GM19035 (cell line): Measurements from ENCODE around the gene CD248.
"Not testable (repeated sequence)": the region's sequence is repeated elsewhere in the genome, so short reads cannot be mapped to it uniquely, and the experiment has no call there.

Source experiments
- ATAC-seq: cut with Tn5 transposase; IDR thresholded peaks from one replicate; pipeline ENCODE4 v1.9.1; 2021; ENCODE audit not compliant: unreplicated experiment

The CD248 gene

DNA sequence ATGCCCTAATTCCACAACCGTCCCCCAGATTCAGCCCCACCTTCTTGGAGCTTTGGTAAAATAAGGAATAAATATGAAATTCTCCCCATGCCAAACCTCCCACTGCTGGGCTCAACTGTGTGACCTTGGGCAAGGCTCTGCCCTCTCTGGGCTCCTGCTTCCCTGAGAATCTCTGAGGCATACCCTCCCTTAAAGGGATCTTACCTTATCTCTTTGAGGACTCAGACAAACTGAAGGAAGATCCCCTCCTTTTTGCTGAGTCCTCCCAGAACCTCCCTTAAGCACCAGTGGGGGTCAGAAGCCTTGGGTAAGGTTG lies 2.7 kb downstream of the CD248 start:
- no peak for ATAC-seq

DNA sequence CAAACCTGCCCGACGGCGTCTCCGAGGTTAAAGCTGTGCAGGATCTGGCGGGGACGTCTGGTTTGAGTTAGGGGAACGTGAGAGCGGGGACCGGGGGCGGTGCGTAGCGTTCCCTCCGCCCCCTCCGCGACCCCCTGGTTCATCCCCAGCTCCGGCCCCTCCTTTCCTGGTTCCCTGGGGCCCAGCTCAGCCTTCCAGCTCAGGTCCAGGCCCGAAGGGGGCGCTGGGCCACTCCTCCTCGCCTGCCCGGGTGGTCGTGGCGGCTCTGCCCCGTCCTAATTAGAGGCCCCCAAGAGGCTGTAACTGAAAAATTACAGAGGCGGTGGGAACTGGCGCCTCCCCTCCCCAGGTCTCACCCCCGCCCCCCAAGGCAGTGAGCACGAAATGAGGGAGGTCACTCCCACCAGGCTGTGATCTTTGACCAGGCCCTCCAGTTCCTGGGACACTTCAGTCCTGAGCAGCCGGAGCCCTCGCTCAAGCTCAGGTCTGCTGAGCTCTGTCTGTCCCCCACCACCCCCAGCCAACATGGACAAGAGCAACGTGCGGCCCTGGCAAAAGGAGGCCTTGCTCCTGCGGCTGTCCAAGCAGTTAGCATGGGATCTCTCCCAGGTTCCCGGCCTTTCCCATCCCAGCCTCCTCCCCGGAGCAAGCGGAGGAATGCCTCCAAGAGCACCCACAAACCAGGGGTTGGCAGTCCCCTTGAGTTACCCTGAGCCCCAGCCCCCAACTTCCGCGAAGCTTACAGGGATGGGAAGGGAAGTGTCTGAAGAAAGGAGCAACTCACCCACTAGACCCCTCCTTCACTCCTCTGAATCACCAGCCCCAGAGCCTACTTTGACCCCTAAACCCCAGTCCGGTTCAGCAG lies 3.3 kb downstream of the CD248 start:
- no peak for ATAC-seq

DNA sequence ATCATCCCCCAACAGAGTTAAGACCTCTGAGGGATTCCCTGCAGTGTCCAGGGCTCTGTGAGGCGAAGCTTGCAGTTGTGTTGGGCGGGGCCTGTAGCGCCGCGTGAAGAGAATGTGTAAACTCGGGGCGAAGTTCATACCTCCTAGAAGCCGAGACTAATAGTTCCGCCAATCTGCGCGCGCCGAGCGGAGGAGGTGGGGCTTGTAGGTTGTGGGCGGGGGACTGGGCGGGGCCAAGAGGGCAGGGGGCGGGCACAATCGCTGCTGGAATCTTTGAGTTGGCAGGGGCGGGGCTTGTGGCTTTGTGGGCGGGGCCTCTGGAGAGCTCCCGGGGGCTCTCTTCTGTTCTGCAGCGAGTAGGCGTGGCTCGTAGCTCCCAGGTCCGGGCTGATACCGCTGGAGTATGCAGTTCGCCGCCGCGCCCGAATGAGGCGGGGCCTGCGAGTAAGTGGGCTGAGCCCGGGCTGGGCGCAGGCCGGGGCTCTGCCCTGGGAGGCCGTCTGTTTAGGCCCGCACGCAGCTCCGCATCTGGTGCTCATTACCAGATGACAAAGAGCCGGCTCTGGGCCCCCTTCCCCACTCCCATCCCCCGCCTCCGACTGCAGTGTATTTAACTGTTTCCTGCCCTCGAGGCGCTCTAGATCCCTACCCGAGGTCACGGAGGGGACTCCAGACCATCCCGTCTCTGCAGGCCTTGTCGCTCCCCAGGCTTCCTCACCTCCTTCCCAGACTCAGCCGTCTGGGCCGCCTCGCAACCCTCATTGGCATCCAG lies 4.1 kb downstream of the CD248 start:
- ATAC-seq = peak; percentile 58

DNA sequence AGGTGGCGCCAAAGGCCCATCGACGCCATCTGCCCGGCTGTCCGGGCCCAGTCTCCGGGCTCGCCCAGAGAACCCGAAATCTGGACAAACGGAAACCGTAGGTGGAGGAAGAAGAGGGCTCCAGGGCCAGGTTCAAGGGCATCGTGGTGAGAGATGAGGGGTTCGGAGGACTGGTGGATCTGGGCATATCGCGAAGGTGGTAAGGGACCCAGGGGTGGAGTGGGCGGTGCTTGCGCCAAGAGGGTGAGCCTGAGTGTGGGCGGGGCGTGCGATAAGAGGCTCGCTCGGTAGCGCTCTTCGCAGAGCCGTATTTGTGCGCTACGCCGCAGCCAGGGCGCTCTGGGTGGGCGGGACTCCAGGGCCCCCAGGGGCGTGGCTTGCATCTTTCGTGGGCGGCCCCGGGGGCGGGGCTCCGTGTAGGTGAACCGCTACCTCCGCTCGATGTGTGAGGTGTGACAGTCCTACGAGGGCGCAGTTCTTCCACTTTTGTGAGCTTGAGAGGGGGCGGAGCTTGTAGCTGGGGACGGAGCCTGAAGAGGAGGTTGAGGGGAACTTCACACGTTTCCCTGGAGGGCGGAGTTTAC lies 4.8 kb downstream of the CD248 start:
- ATAC-seq = peak; percentile 69

DNA sequence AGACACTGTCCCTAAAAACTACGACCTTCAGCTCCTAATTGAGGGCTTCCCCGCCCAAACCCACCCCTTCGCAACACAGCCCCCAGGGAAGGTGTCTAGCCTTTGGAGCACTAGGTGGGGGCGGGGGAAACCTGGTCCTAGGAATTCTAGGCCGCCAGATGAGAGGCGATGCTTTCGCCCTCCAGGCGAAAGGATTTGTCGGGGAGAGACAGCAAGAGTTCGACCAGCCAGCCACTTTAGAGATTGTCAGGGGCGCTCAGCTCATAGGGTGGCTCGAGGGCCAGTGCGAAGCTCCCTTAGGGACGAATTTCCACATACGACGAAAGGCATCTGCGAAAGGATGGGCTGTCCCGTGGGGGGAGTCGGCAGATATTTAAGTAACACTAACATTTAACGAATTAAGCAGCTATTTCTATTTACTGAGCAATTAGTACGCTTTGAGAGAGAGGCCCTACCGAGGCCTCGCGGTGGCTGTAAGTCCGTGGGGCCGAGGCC lies 5.3 kb downstream of the CD248 start:
- ATAC-seq = no peak

DNA sequence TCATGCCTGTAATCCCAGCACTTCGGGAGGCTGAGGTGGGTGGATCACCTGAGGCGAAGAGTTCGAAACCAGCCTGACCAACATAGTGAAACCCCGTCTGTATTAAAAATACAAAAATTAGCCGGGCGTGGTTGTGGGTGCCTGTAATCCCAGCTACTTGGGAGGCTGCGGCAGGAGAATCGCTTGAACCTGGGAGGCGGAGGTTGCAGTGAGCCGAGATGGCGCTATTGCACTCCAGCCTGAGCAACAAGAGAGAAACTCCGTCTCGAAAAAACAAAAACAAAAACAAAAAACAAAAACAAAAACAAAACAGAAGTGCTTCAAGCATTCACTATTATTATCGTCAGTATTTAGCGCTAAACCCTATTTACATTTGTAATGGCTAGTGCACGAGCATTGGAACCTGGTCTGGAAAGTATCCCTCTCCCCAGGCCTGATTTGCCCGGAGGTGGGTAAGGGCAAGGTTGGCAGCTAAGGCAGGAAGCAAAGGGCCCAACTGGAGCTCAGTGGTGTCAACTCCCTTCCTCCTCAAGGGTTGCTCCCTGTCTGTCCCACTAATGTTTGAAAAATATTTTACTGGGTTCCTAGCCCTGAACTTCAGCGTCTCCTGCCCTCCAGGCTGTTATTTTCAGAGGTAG lies 5.9 kb downstream of the CD248 start:
- not testable (repeated sequence) for ATAC-seq

DNA sequence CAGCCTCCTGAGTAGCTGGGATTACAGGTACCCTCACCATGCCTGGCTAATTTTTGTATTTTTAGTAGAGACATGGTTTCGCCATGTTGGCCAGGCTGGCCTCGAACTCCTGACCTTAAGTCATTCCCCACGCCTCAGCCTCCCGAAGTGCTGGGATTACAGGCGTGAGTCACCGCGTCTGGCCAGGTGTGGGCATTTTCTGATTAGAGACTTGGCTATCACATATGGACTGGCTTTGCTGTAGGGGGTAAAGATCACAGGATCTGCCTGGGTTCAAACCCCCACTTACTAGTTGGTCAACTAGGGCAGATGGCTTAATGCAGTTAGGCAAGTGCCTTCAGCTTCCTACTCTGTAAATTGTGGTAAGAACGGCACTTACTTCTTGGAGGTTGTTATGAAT lies 6.5 kb downstream of the CD248 start:
- ATAC-seq = no peak

DNA sequence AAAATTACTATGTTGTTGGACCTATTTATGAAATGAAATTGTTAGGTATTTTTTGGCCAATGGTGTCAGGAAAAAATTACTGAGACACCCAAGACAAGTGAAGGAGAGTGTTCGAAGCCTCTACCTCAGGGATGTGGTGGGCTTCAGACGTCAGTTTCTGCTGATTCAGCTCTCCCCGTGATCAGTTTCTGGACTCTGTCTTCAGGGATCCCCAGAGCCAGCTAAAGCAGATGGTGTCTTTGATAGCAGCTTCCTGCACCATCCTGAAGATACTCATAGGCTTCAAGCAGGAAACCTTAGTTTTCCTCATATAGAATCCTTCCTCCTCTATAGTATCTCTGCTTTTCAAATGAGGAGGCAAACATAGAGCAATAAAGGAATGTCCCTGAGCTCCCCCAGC lies 7.4 kb downstream of the CD248 start:
- ATAC-seq = no peak

DNA sequence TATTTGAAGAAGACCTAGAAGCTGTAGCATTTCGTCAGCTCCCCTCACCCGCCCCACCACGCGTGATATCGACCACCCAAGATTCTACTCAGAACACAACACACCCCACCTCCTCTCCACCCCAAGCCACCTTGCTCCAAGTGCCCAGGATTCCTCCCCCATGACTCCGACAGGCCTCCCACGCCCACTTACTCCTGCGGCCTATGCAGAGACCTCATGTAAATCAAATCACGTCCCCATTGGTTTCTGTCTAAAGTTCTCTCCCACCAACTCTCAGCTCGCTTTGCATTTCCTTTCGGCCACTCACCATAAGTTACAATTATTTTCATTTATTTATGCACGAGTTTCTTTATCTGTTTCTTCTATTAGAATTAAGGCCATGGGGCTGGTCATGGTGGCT lies 14.2 kb downstream of the CD248 start:
- ATAC-seq = no peak

DNA sequence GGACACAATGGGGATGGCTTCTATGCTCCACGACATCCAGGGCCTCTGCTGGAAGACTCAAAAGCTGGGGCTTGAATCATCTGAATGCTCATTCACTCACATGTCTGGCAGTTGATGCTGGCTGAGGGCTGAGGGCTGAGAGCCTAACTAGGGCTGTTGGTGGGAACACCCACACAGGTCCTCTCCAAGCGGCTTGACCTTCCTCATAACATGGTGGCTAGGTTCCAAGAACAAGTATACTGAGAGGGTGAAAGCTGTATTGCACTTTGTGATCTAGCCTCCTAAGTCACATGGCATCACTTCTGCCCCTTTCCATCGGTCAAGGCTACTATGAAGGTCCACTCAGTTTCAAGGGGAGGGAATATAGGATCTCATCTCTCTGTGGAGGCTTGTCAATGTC lies 17.7 kb downstream of the CD248 start:
- no peak for ATAC-seq

DNA sequence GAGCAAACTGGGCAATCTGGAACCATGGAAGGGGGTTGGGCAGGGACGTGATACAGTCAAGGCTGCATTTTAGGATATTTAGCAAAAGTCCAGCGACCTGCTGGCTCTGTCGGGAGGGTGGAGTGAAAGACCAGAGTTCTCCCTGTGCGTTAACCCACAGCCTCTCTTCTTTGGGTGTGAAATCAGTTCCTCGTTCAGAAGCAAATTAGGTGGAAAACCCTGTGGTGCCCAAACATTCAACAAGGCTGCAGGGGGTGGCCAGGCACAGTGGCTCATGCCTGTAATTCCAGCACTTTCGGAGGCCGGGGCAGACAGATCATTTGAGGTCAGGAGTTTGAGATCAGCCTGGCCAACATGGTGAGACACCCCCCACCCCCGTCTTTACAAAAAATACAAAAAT lies 19.2 kb downstream of the CD248 start:
- ATAC-seq = no peak

DNA sequence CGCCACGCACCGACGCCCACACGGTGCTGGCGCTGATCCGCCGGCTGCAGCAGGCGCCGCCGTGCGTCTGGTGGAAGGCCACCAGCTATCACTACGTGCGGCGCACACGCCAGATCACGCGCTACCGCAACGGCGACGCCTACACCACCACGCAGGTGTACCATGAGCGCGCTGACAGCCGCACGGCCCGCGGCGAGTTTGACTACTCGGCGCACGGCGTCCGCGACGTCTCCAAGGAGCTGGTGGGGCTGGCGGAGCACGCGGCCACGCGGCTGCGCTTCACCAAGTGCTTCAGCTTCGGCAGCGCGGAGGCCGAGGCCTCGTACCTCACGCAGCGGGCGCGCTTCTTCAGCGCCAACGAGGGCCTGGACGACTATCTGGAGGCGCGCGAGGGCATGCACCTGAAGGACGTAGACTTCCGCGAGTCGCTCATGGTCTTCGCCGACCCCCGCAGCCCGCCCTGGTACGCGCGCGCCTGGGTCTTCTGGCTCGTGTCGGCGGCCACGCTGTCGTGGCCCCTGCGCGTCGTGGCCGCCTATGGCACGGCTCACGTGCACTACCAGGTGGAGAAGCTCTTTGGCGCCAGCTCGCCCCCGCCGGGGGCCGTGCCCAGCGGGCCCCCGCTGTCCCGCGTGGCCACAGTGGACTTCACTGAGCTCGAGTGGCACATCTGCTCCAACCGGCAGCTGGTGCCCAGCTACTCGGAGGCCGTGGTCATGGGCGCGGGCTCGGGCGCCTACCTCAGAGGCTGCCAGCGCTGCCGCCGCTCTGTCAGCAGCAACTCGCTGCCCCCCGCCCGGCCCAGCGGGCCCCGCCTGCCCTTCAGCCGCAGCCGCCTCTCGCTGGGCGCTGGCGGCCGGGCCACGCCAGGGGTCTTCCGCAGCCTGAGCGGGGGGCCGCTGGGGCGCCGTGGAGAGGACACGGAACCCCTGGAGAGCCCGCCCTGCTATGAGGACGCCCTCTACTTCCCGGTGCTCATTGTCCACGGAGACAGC lies 21.9 kb downstream of the CD248 start:
- ATAC-seq = no peak

DNA sequence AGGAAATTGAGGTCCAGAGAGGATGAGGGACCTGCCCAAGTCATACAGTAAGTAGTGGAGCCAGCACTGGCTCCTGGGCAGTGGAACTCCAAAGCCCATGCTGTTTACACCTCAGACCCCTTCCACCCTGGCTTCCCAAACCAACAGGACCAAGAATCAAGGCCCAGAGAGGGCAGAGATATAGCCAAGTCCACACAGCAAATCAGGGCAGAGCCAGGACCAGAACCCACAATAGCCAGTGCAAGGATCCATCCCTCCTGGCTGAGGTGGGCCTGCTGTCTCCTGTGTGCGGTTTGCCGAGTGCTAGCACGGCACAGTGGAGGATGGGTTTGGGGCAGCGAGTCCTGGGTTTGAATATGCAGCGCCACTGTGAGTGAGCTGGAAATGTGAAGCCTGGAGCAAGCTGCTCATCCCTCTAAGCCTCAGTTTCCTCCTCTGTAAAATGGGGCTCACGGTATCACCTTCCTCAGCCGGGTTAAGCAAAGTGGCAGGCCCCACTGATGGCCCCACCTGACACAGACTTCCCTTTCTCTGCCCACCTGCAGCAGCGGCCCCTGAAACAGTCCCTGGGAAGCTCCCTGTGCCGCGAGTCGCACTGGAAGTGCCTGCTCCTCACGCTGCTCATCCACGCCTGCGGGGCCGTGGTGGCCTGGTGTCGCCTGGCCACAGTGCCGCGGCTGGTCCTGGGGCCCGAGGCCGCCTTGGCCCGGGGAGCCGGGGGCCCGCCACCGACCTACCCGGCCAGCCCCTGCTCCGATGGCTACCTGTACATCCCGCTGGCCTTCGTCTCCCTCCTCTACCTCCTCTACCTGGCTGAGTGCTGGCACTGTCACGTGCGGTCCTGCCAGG lies 22.8 kb downstream of the CD248 start:
- no peak for ATAC-seq

DNA sequence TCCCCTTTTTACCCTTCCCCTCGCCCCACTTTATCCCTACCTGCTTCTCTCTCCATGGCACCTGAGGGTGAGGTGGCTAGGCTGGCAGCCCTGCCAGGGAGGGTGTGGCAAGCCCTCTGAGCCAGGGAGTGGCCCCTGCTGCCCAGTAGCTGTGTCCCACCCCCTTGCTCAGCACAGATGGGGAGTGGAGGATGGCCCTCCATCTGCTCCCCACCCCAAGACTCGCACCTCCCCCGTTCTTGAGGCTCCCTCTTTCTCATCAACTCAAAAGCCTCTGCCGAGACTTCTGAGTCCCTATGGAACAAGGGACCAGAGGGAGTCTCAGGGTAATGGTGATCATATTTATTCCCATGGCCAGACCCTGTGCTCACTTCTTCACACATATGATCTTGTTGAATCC lies 23.5 kb downstream of the CD248 start:
- no peak for ATAC-seq

DNA sequence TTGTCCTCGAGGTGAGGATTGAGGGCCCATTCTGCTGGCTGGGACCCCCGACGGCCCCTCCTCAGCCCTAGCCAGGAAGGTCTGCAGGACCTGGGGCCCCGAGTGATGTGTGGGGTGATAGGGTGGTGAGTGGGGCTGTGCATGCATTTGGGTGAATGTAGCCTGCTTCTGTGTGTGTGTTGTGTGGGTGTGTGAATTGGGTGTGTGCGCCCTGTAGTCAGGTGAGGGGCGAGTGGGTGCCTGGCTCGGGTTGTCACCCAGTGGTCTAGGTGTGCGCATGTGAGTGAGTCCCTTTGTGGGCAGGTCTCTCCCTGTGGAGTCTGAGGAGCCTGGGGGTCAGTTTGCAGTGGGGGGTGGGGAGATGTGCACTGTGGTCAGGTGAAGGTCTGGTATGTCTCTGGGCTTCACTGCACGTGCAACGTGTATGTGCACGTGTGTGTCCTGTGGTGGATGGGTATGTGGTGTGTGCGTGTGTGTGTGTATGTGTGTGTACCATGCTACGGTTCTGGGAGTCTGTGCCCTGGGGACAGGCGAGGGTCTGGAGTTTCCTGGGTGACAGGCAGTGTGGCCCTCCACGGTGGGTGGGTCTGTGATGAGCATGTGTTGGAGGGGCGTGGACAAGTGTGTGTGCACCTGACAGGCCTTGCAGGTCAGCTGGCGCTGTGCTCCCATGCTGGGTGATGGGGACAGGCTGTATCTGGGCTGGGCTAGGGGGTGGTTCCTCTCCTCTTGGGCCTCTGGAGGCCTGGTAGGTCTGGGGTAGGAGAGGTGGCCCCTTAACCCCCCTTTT lies 24.1 kb downstream of the CD248 start:
- no peak for ATAC-seq

DNA sequence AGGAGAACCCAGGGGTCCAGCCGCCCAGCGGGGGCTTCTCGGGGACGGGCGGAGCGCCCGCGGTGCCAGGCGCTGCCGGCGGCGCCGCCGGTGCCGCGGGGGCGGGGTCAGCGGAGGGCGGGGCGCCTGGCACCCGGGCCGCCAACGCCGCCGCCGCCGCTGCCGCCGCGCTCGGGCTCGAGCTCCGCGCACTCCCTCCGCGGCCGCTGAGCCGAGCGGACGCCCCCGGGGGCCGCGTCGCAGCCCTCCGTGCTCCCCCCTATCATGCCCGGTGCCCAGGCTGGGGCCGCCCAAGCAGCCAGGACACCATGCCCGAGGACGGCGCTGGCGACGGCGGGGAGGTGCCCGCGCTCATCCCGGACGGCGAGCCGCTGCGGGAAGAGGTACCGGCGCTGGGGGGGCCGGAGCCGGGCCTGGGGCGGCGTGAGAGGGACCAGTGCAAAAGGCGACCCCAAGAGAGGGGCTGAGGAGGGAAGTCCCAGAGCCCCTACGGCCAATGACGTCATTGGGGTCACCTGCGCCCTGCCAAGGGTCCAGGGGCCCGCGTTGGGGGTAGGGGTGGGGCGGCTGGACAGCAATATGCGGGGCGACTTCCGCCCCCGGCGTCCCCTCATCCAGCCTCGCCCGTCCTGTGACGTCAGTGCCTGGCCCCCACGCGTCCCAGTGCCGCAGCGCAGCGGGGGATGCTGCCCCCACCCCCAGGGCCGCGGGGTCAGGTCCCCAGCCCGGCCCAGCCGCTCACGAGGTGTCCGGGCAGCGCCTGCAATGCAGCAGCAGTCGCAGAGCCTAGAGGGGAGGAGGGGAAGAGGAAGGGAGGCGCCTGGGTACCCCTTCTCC lies 24.9 kb downstream of the CD248 start, which contains the start of gene TMEM151A:
TSS of gene TMEM151A (plus strand) at position 189 of the 837 bp plus-strand sequence. CDS start at position 309, 120 bp downstream.
- ATAC-seq = no peak

DNA sequence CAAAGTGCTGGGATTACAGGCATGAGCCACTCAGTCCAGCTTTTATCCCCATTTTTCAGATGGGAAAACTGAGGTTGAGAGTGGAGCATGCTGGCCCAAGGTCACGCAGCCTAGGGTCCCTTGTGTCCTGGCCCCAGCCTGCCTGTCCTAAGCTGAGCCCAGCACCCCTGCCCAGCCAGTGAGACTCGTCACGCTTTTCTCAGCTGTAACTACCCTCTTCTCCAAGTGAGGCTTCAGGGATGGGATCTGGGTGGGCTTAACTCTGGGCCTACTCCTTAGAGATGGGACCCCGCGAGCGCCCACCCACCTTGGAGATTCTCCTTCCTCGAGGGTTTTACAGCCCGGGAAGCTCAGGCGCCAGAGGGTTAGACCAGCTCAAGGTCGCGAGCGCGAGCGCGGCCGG lies 25.5 kb downstream of the CD248 start:
- ATAC-seq = no peak

DNA sequence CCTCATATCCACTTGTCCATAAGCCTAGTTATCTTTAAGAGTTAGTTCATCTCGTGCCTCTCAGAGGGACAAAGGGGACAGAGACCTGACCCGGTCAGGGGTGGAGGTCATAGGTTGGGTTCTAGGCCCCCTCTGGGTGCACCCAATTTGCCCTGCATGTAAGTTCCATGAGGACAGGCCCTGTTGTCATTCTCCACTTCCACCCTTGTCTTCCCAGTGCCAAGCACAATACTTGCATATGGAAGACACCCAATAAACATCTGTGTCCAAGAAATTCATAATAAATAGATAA lies 26.6 kb downstream of the CD248 start:
- no peak for ATAC-seq
